HG03457 (cell line): Measurements from ENCODE around the gene CARD10.

Source experiments
- ATAC-seq: cut with Tn5 transposase; IDR thresholded peaks from one replicate; pipeline ENCODE4 v1.9.1; 2021; ENCODE audit warnings: moderate number of reproducible peaks; ENCODE audit not compliant: unreplicated experiment

The CARD10 gene

GRCh38 chr22:37443977-37444376 lies 75.2 kb downstream of the CARD10 start:
- no peak for ATAC-seq

- no peak for ATAC-seq
Observed at GRCh38 chr22:37443086-37443485, 76.1 kb downstream of the CARD10 start.

- ATAC-seq, result no peak
Observed at GRCh38 chr22:37442537-37442936, 76.7 kb downstream of the CARD10 start.

- no peak for ATAC-seq
Observed at GRCh38 chr22:37442135-37442534, 77.1 kb downstream of the CARD10 start.

- ATAC-seq, result no peak
Observed at GRCh38 chr22:37440875-37441274, 78.3 kb downstream of the CARD10 start.
